AG04449 (cell line): Measurements from ENCODE around the gene NME3.

ENCODE experiments used
- CTCF ChIA-PET: fragments of 350-600 bp; formaldehyde crosslinking; extraction: SDS; loops from one replicate; lab custom pipeline; 2021; ENCODE audit warnings: antibody characterized with exemption; lab: Yijun Ruan, JAX
- POLR2A ChIA-PET: fragments of 400-600, 350-600 bp; formaldehyde crosslinking; extraction: SDS; loops from one replicate; lab custom pipeline; 2020; ENCODE audit warnings: antibody characterized with exemption, inconsistent platforms; lab: Yijun Ruan, JAX
- DNase-seq: peaks from one replicate; pipeline ENCODE4 v3.0.0-alpha.2; 2010; ENCODE audit warnings: low read depth, low spot score
- H3K4me3 ChIP-seq: 2 replicates; pipeline ENCODE4 v1.5.1; 2011; ENCODE audit warnings: low read depth, mild to moderate bottlenecking, control low read depth, low read length
- CTCF ChIP-seq: IDR thresholded peaks from one replicate; pipeline ENCODE4 v1.5.1; 2011; ENCODE audit warnings: mild to moderate bottlenecking, moderate library complexity, low read length, control low read depth, inconsistent platforms; ENCODE audit not compliant: insufficient read depth; ENCODE audit errors: missing control alignments

The NME3 gene

GRCh38 chr16:1759511-1759910, 11.8 kb downstream of the NME3 start:
- no peak for TF ChIP-seq CTCF
- ChIA-PET CTCF (interaction anchor here (1.9 kb wide), 1 partner anchor 36 kb away, joined by 6 read pairs; no protein-coding TSS in a partner anchor), POLR2A (no interaction called here)
- no peak for DNase-seq
- H3K4me3 ChIP-seq, result no peak overlapping the region

GRCh38 chr16:1758923-1759322, 12.4 kb downstream of the NME3 start:
- no peak overlapping the region for H3K4me3 ChIP-seq
- ChIA-PET CTCF (interaction anchor here (1.1 to 1.9 kb wide), 2 partner anchors 35 to 53 kb away, joined by 4 to 6 read pairs; partner anchors contain the start of gene MAPK8IP3), POLR2A (no interaction called here)
- DNase-seq, result no peak
- no peak for TF ChIP-seq CTCF

GRCh38 chr16:1757714-1758461, 13.5 kb downstream of the NME3 start:
- CTCF ChIA-PET, result interaction anchor here (0.6 to 1.1 kb wide), 2 partner anchors 52 to 176 kb away, joined by 4 read pairs; partner anchors contain the start of gene MAPK8IP3
- POLR2A ChIA-PET, result no interaction called here
- TF ChIP-seq CTCF, result no peak
- H3K4me3 ChIP-seq, result no peak overlapping the region
- DNase-seq, result no peak

- ChIA-PET CTCF (interaction anchor here (0.7 kb wide), 1 partner anchor 10 kb away, joined by 3 read pairs; no protein-coding TSS in a partner anchor), POLR2A (no interaction called here)
- no peak for TF ChIP-seq CTCF
- no peak overlapping the region for H3K4me3 ChIP-seq
- no peak for DNase-seq
Observed at GRCh38 chr16:1754204-1754603, 17.1 kb downstream of the NME3 start.

GRCh38 chr16:1752853-1753252, 18.5 kb downstream of the NME3 start:
- H3K4me3 ChIP-seq, result no peak overlapping the region
- CTCF ChIA-PET, result interaction anchor here (0.8 kb wide), 1 partner anchor 29 kb away, joined by 3 read pairs; no protein-coding TSS in a partner anchor
- DNase-seq, result no peak
- no peak for TF ChIP-seq CTCF
- POLR2A ChIA-PET, result no interaction called here

- POLR2A ChIA-PET, result no interaction called here
- no peak overlapping the region for H3K4me3 ChIP-seq
- DNase-seq, result no peak
- CTCF ChIA-PET, result interaction anchor here (0.8 kb wide), 1 partner anchor 28 kb away, joined by 3 read pairs; no protein-coding TSS in a partner anchor
- no peak for TF ChIP-seq CTCF
Observed at GRCh38 chr16:1751946-1752345, 19.4 kb downstream of the NME3 start.
